ENCODE data around the gene DOCK1.
A peak's percentile ranks its signal among the peaks of the same experiment; 100 is the strongest.

The DOCK1 gene

DNA sequence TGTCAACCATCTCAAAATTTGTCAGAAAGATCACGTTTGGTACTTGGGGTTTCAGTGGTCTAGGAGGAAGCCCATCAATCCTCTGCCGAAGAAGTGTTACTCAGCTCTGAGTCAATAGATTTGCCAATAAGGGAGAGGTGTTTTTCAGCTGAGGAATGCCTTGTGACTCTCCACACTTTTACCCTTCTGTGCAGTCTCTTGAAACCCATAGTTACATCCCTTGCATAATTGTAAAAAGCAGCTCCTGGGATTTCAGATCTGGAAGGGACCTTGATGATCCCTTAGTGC lies 243.6 kb downstream of the DOCK1 start:
- DNase-seq = peak; percentile 92

GRCh38 chr10:127149501-127150081 lies 244.4 kb downstream of the DOCK1 start:
- peak; percentile 47 for DNase-seq

DNA sequence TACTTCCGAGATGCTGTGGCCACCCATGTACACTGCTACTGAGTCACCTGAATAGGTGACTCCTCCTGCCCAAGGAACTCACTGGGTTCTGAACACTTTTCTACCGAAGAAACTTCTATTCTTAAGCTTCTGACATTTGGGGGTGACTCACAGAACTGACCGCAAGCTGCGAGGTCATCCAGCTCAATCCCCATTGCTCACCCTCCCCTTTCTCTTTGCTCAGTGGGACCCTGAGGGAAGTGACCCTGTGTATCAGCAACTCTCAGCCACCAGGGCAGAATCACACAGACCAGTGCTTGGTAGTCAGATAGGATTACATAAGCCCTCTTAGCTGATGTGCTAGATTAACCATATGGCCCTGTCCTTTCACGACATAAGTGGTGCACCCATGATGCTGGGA lies 244.9 kb downstream of the DOCK1 start:
- DNase-seq = peak; percentile 27

- no peak for DNase-seq
Measured at GRCh38 chr10:127151541-127151940, 246.3 kb downstream of the DOCK1 start.

GRCh38 chr10:127151981-127152699 lies 246.9 kb downstream of the DOCK1 start:
- no peak for DNase-seq

DNA sequence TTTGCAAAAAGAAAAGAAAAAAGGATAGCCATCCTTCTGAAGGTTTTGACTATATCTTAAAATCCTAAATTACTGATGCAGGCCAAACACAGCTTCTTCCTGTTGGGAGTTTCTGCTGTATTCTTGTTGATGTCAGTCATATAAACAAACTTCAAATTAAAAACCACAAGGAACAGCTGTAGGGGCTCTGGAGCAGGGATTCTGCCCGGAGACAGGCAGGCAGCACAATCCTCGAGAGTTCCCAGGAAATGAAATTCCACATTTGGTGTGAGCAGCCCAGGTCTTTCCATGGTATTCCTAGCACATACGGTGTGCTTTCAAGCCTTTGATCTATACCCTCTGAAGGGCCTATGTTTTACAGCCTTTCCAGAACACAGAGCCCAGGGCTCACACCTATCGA lies 248.0 kb downstream of the DOCK1 start:
- DNase-seq = peak; percentile 14

DNA sequence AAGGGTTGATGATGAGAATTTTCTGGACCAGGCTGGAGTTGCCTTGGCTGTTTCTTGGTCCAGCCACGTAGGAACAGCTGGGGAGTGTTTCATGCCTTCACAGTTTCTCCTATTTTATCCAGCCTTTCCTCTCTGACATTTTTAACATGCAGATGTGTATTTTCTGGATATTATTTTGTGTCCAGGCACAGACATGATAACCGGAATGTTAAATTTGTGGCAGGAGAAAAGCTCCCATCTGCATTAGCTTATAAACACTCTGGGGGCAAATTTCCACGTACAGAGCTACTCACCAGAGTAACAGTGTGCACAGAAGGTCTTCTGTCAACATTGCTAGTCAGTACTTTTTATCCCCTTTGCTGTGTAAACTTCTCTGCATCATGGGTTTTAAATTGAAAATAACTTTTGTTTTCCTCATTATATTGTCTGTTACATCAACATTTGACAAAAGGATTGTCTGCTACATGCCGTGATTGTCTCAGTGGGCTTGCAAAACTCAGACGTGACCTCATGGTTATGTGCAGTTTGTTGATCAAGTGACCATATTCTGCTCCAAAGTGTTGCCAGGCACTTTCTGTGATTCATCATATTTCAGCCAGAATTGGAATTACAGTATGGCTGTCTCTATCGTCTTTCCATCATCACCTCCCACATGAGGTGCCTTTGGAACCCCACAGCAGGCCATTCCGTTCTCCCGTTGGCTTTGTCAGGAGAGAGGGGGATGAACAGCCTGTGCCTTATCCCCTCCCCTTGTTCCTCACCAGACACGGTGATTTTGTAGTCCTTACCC lies 249.8 kb downstream of the DOCK1 start:
- DNase-seq = peak; percentile 43

DNA sequence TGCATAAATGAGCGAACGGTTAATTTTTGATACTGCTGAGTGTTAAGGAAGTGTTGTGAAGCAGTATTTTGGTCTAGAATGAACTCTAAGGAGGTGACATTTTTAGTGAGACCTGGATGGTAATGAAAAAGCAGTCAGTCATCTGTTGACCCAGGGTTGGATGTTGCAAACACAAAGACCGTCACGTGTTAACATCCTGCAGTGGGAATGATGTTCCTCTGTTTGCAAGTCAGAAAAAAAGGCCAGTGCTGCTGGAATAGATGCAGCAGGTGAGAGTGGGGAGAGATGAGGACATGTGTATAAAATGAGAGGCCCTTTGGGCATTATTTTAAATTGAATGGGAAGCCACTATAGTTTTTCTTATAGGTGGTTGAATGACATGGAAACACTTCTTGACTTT lies 251.9 kb downstream of the DOCK1 start:
- no peak for DNase-seq

- peak; percentile 67 for DNase-seq
Measured at GRCh38 chr10:127157506-127158200, 252.4 kb downstream of the DOCK1 start.

DNA sequence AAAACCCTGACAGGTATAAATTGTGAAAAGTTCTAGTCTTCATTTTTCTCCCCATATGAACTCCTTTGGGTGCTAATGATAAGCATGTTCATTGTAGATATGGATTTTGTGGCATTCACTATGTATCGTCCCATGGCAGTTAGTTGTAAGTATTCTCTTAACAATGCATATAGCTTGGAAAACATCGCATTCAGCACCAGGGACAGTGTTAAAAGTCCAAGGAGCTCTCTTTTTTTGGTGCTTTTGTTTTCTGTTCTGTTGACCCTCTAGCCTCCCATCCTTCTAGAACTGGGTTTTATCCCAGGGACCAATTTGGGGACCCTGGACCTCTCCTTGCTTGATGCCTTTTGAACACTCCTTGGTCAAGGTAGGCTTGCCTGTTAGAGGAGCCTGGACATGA lies 253.4 kb downstream of the DOCK1 start:
- no peak for DNase-seq

- DNase-seq = no peak
Measured at GRCh38 chr10:127159648-127160245, 254.5 kb downstream of the DOCK1 start.

GRCh38 chr10:127161482-127161881 lies 256.3 kb downstream of the DOCK1 start:
- no peak for DNase-seq

- no peak for DNase-seq
Measured at GRCh38 chr10:127162841-127163240, 257.6 kb downstream of the DOCK1 start.

DNA sequence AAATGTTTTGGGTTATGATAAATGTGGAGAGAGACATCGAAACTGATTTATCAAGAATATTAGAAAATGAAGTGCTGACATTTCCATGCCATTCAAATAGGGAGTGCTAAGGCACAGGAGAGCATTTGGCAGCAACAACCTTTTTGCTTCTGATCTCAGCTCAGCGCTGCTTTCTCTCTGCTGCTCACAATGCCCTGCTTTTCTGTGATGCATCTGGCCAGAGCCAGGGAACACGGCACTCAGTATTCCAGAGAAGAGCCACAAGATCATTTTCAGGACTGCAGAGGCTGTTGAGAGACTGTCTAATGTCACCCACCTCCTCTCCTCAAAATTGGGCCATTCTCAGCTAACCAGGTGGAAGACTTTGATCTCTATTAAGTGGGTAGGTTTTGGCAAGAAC lies 263.0 kb downstream of the DOCK1 start:
- no peak for DNase-seq

DNA sequence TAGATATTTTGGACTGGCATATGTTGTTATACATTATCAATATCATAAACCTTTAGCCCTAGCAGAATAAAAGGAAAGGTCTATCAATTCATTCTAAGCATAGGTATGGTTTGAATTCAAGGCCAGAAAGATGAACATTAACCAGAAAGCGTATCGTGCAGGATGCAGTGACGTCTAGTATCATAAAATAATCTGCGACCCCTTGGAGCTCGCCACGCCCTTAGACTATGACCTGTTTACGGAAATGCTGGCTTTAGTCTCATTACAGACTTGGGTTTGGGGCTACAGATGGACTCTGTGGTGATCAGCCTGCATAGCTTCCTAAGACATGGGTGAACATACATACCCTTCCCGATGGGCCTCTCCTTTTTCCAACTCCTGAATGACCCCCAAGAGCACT lies 269.6 kb downstream of the DOCK1 start:
- DNase-seq = no peak

GRCh38 chr10:127175357-127176110 lies 270.3 kb downstream of the DOCK1 start:
- DNase-seq = no peak

DNA sequence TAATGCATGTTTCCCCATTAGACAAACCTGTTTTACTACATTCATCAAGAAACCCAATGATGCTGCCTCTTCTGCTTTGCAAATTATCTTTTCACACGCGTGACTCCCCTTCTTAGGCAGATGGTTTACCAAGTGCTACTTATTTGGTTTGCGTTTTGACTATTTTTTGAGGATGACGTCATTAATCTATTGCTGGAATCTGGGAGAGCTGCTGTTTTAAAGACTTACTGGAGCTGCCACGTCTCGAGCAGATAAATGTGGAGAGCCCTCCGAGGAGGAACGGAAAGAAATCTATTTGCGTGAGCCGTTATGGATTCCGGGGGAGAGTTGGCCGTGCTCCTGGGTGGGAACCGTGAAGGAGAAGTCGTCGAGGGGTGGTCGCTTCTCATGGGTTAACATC lies 271.4 kb downstream of the DOCK1 start:
- DNase-seq = no peak

DNA sequence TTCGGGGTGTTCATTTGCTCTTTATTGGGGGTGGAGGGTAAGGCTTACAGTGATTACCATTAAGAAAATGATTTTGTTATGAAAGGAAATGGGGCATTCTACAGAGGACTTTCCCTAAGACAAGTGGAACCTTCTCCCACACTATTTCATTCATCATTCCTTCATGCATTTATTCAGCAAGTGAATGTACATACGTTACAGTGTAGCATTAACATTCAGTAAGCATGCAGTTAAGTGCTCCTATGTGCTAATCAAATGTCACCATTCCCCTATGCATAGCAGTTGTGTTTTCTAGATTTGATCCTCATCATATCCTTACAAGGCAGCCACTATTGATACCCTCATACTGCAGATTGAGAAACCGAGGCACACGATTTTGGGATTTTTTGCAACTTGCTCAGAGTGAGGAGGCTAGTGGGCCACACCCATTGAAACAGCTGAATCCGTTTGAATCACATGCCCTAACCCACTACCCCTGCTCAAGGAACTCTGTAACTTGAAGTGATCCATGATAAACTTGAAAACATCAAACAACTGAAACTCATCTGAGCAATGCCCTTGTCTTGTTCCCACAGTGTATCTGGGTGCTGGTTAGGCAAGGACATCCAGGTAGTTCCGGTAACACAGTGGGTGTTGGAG lies 274.5 kb downstream of the DOCK1 start:
- no peak for DNase-seq

- no peak for DNase-seq
Measured at GRCh38 chr10:127182161-127182560, 276.9 kb downstream of the DOCK1 start.

- DNase-seq = no peak
Measured at GRCh38 chr10:127184582-127184981, 279.4 kb downstream of the DOCK1 start.

DNA sequence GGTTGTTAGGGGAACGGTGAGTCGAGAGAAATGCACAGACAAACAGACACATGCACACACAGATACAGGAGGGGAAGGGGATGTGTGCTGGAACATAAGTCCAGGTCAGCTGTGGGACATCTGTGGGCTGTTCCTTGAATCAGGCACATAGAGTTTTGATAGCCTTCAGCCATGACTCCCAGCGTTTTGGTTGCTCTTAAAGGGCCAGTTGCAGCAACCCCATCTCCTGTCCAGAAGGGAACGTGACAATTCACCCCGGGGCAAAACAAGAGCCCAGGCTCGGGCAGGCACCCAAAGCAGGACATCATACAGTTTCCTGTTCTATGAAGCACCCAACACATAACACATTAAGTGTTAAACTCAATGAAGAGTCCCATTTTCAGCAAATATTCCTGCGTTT lies 281.6 kb downstream of the DOCK1 start:
- DNase-seq = no peak

DNA sequence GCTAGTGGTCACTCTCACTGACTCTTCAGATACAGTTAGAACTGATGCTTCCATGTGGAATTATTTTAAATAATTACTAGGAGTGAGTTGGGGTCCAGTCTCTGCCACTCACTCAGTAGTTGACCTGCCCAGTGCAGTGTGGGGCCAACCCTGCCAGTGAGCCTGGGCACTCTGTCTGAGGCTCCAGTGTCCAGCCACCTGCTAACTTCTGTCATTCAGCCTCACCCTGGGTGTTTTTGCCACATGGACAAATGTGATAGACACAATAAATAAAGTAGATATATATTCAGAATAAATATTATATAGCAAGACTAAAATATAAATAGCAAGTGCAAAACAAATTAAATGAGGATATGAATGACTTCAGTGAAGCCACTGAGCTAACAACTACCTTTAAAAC lies 284.0 kb downstream of the DOCK1 start:
- no peak for DNase-seq
